Endodermal cell (in vitro differentiated cells): ENCODE results near the gene CCDC88C. TPM values are rescaled to one million over a fixed set of nuclear protein-coding genes. Genes with fewer than 3 reads are reported as not detected.
"Not testable (repeated sequence)": the region's sequence is repeated elsewhere in the genome, so short reads cannot be mapped to it uniquely, and the experiment has no call there.

ENCODE experiments used
- DNase-seq: peaks from one replicate; pipeline ENCODE4 v3.0.0-alpha.2; 2017
- H3K27ac ChIP-seq: 2 replicates; pipeline ENCODE4 v1.5.1; 2013; ENCODE audit warnings: mild to moderate bottlenecking, low read depth, low read length, moderate library complexity
- H3K27me3 ChIP-seq: 2 replicates; pipeline ENCODE4 v1.6.1; 2013; ENCODE audit warnings: mild to moderate bottlenecking, low read length, moderate library complexity; ENCODE audit not compliant: insufficient read depth, control insufficient read depth, poor library complexity, severe bottlenecking
- H3K36me3 ChIP-seq: 2 replicates; pipeline ENCODE4 v1.7.0; 2013; ENCODE audit warnings: mild to moderate bottlenecking, low read length, moderate library complexity; ENCODE audit not compliant: control insufficient read depth, insufficient read depth
- H3K4me1 ChIP-seq: one replicate; pipeline ENCODE4 v1.7.0; 2013; ENCODE audit warnings: low read length; ENCODE audit not compliant: control insufficient read depth, insufficient read depth
- H3K4me3 ChIP-seq: 2 replicates; pipeline ENCODE4 v1.5.1; 2013; ENCODE audit warnings: mild to moderate bottlenecking, low read length, moderate library complexity
- H3K9ac ChIP-seq: 2 replicates; pipeline ENCODE4 v1.6.1; 2013; ENCODE audit warnings: mild to moderate bottlenecking, low read length, moderate library complexity; ENCODE audit not compliant: poor library complexity, severe bottlenecking; ENCODE audit errors: extremely low read depth
- H3K9me3 ChIP-seq: 2 replicates; pipeline ENCODE4 v1.6.1; 2013; ENCODE audit warnings: mild to moderate bottlenecking, low read length, moderate library complexity; ENCODE audit not compliant: control insufficient read depth
- H3K27ac Mint-ChIP-seq: 2 replicates; pipeline ENCODE4 v1.8.0; 2020; ENCODE audit warnings: mixed read lengths
- H3K27me3 Mint-ChIP-seq: 2 replicates; pipeline ENCODE4 v1.8.0; 2021; ENCODE audit warnings: mild to moderate bottlenecking, mixed read lengths; ENCODE audit not compliant: insufficient read depth
- H3K36me3 Mint-ChIP-seq: 2 replicates; pipeline ENCODE4 v1.8.0; 2020; ENCODE audit warnings: low read depth, mixed read lengths
- H3K4me1 Mint-ChIP-seq: 2 replicates; pipeline ENCODE4 v1.8.0; 2020; ENCODE audit warnings: mixed read lengths
- H3K4me3 Mint-ChIP-seq: 2 replicates; pipeline ENCODE4 v1.8.0; 2020; ENCODE audit warnings: mild to moderate bottlenecking, moderate library complexity, mixed read lengths
- H3K9me3 Mint-ChIP-seq: 2 replicates; pipeline ENCODE4 v1.8.0; 2020; ENCODE audit warnings: mild to moderate bottlenecking, mixed read lengths
- CTCF ChIP-seq: fragments of 200-600 bp; sonication (generic); conservative IDR thresholded peaks from 2 replicates; pipeline ENCODE4 v1.5.0; 2021; ENCODE audit warnings: antibody characterized with exemption, mild to moderate bottlenecking
- WGBS, 2 experiments: methylation state at CpG; one replicate each; pipeline versions ENCODE4 v1.1.5 to v1.1.7; 2013; ENCODE audit warnings: missing lambda C conversion rate in 2 of 2, mixed read lengths in 1 of 2; ENCODE audit not compliant: insufficient coverage in 1 of 2, insufficient read length in 1 of 2; 5-methylcytosine and 5-hydroxymethylcytosine counted together
- total RNA-seq, 2 donors: library from RNA; stranded (reverse); fragmentation: NEBNext Ultra II Directional in 1 of 2; extraction: Animal tissue kit (Norgen Biotek cat#: 25700) in 1 of 2; gene quantifications; 2 replicates in 1 of 2; 3 replicates in 1 of 2; pipeline ENCODE4 v1.2.1, GENCODE V29; 2021

CCDC88C gene
- total RNA-seq, 2 donors from 2014 or later: 50.0 to 50.5 TPM

- no peak overlapping the region for H3K4me3 ChIP-seq
- Mint-ChIP-seq H3K4me3 (no peak overlapping the region), H3K4me1 (peaks cover 7% of the 10 kb centered on the region), H3K9me3 (no peaks in the 10 kb centered on the region), H3K27ac (no peak overlapping the region), H3K36me3 (peaks cover 12% of the 10 kb centered on the region), H3K27me3 (peaks cover 28% of the 10 kb centered on the region)
- no peak overlapping the region for H3K27ac ChIP-seq
- peaks cover 27% of the 10 kb centered on the region for H3K27me3 ChIP-seq
- no peak for DNase-seq
- H3K36me3 ChIP-seq: peaks cover 5% of the 10 kb centered on the region
- no peak overlapping the region for H3K9ac ChIP-seq
- no peaks in the 10 kb centered on the region for H3K4me1 ChIP-seq
- TF ChIP-seq CTCF: no peak
- no peaks in the 10 kb centered on the region for H3K9me3 ChIP-seq
- 95 to 100% methylated on average over 4 to 7 of the region's 7 CpGs for WGBS, 2 experiments
These were observed 149.6 kb downstream of the CCDC88C start for GRCh38 chr14:91267965-91268437.

- not testable (repeated sequence) for H3K4me3 ChIP-seq, H3K9ac ChIP-seq, H3K27ac ChIP-seq, H3K36me3 Mint-ChIP-seq, H3K4me1 Mint-ChIP-seq, H3K4me1 ChIP-seq, H3K9me3 Mint-ChIP-seq, DNase-seq, H3K9me3 ChIP-seq, H3K4me3 Mint-ChIP-seq, H3K27ac Mint-ChIP-seq, H3K36me3 ChIP-seq
- H3K27me3 Mint-ChIP-seq: peaks cover 32% of the 10 kb centered on the region
- peaks cover 27% of the 10 kb centered on the region for H3K27me3 ChIP-seq
- WGBS, 2 experiments: 85 to 95% methylated on average over 9 to 15 of the region's 15 CpGs
These were observed 151.3 kb downstream of the CCDC88C start for GRCh38 chr14:91266276-91266675.

- Histone ChIP-seq H3K27ac (no peak overlapping the region), H3K4me1 (no peaks in the 10 kb centered on the region), H3K9ac (no peak overlapping the region), H3K36me3 (no peaks in the 10 kb centered on the region), H3K9me3 (no peaks in the 10 kb centered on the region), H3K4me3 (no peak overlapping the region), H3K27me3 (peaks cover 27% of the 10 kb centered on the region)
- no peak for DNase-seq
- Mint-ChIP-seq H3K4me1 (peaks cover 7% of the 10 kb centered on the region), H3K4me3 (peak overlapping the region; percentile 62), H3K27ac (no peak overlapping the region), H3K9me3 (no peaks in the 10 kb centered on the region), H3K36me3 (peaks cover 5% of the 10 kb centered on the region), H3K27me3 (peaks cover 32% of the 10 kb centered on the region)
- no peak for TF ChIP-seq CTCF
- 89 to 90% methylated on average over 5 to 7 of the region's 7 CpGs for WGBS, 2 experiments
These were observed 152.2 kb downstream of the CCDC88C start for GRCh38 chr14:91265404-91265803.
